HepG2 (cell line): ENCODE data around the gene CLDN19. TPM values are rescaled to one million over a fixed set of nuclear protein-coding genes. Genes with fewer than 3 reads are reported as not detected.

ENCODE experiments used
- DMAP1 ChIP-seq: IDR thresholded peaks from 2 replicates; pipeline ENCODE4 v1.6.1; 2016
- FLYWCH1 ChIP-seq: sonication (generic); formaldehyde crosslinking; IDR thresholded peaks from 2 replicates; pipeline ENCODE4 v1.8.1; 2023; ENCODE audit warnings: mild to moderate bottlenecking, missing genetic modification reagents
- FOXA3 ChIP-seq: IDR thresholded peaks from 2 replicates; pipeline ENCODE4 v1.6.1; 2016; ENCODE audit warnings: missing genetic modification reagents, missing compliant biosample characterization
- HNRNPH1 ChIP-seq: fragments of 200-400 bp; formaldehyde crosslinking; optimal IDR thresholded peaks from 2 replicates; pipeline ENCODE3; 2017; ENCODE audit warnings: mild to moderate bottlenecking, low read depth, low read length
- HOXA5 ChIP-seq: sonication (generic); formaldehyde crosslinking; IDR thresholded peaks from 2 replicates; pipeline ENCODE4 v1.4.0; 2020; ENCODE audit warnings: missing genetic modification reagents
- KLF15 ChIP-seq: sonication (generic); formaldehyde crosslinking; IDR thresholded peaks from 2 replicates; pipeline ENCODE4 v1.8.1; 2023; ENCODE audit warnings: borderline replicate concordance, mild to moderate bottlenecking, inconsistent platforms, missing genetic modification reagents, mixed read lengths
- NFE2 ChIP-seq: sonication (generic); formaldehyde crosslinking; IDR thresholded peaks from 2 replicates; pipeline ENCODE4 v1.4.0; 2020; ENCODE audit warnings: missing genetic modification reagents
- ZBTB42 ChIP-seq: sonication (generic); formaldehyde crosslinking; IDR thresholded peaks from 2 replicates; pipeline ENCODE4 v1.5.0; 2020; ENCODE audit warnings: mild to moderate bottlenecking, missing genetic modification reagents
- ZMYM4 ChIP-seq: sonication (generic); formaldehyde crosslinking; IDR thresholded peaks from 2 replicates; pipeline ENCODE4 v1.8.1; 2023; ENCODE audit warnings: mild to moderate bottlenecking, missing genetic modification reagents
- ZNF224 ChIP-seq: sonication (generic); formaldehyde crosslinking; IDR thresholded peaks from 2 replicates; pipeline ENCODE4 v1.5.0; 2020; ENCODE audit warnings: mild to moderate bottlenecking, missing genetic modification reagents
- ZNF530 ChIP-seq: sonication (generic); formaldehyde crosslinking; IDR thresholded peaks from 2 replicates; pipeline ENCODE4 v1.5.0; 2020; ENCODE audit warnings: low read depth, mild to moderate bottlenecking, missing genetic modification reagents
- ZNF747 ChIP-seq: sonication (generic); formaldehyde crosslinking; IDR thresholded peaks from 2 replicates; pipeline ENCODE4 v1.8.1; 2023; ENCODE audit warnings: missing genetic modification reagents, mild to moderate bottlenecking, borderline replicate concordance
- polyA plus RNA-seq, 8 experiments: library from polyadenylated mRNA; depleted of rRNA in 3 of 8; stranded (reverse) in 7 of 8; unstranded in 1 of 8; fragments of >200 nt; fragmentation: Illumina TruSeq in 4 of 8; extraction: Trizol in 4 of 8; gene quantifications; 2 replicates each; pipeline versions ENCODE4 v1.2.1 to v1.2.3, GENCODE V29; 2011 to 2016; ENCODE audit warnings: low read depth in 4 of 8, missing spikeins in 1 of 8, mixed read lengths in 1 of 8; ENCODE audit not compliant: insufficient read depth in 1 of 8
- total RNA-seq, 5 experiments: library from RNA; depleted of rRNA; stranded (reverse); fragments of >200 nt; fragmentation: Illumina TruSeq; extraction: Trizol; gene quantifications; 2 replicates each; pipeline ENCODE4 v1.2.3, GENCODE V29; 2016; ENCODE audit warnings: low read depth in 1 of 5
- TF ChIP-seq, protein P1 (sequence below): sonication (generic); formaldehyde crosslinking; IDR thresholded peaks from 2 replicates; pipeline ENCODE4 v1.8.0; 2022; ENCODE audit warnings: low read depth, missing genetic modification reagents
- TF ChIP-seq, protein P2 (sequence below), 2 experiments: sonication (generic) in 1 of 2; formaldehyde crosslinking in 1 of 2; IDR thresholded peaks; 2 replicates each; pipeline versions ENCODE4 v1.5.1 to v1.6.1; 2011 to 2020; ENCODE audit warnings: borderline replicate concordance in 1 of 2, low read depth in 1 of 2, low read length in 1 of 2, mild to moderate bottlenecking in 1 of 2, missing genetic modification reagents in 1 of 2, moderate library complexity in 1 of 2
- TF ChIP-seq, protein P3 (sequence below): sonication (generic); formaldehyde crosslinking; IDR thresholded peaks from 2 replicates; pipeline ENCODE4 v1.4.0; 2020; ENCODE audit warnings: missing genetic modification reagents
- TF ChIP-seq, protein P4 (sequence below): sonication (generic); formaldehyde crosslinking; IDR thresholded peaks from 2 replicates; pipeline ENCODE4 v1.5.1; 2020; ENCODE audit warnings: mild to moderate bottlenecking, missing genetic modification reagents, borderline replicate concordance

Gene CLDN19
- total and polyA plus RNA-seq, 2 of the 13 experiments (the other 11 are each of a cell fraction or from before 2014, with no cell fraction given), result 5.0 to 7.6 TPM

DNA sequence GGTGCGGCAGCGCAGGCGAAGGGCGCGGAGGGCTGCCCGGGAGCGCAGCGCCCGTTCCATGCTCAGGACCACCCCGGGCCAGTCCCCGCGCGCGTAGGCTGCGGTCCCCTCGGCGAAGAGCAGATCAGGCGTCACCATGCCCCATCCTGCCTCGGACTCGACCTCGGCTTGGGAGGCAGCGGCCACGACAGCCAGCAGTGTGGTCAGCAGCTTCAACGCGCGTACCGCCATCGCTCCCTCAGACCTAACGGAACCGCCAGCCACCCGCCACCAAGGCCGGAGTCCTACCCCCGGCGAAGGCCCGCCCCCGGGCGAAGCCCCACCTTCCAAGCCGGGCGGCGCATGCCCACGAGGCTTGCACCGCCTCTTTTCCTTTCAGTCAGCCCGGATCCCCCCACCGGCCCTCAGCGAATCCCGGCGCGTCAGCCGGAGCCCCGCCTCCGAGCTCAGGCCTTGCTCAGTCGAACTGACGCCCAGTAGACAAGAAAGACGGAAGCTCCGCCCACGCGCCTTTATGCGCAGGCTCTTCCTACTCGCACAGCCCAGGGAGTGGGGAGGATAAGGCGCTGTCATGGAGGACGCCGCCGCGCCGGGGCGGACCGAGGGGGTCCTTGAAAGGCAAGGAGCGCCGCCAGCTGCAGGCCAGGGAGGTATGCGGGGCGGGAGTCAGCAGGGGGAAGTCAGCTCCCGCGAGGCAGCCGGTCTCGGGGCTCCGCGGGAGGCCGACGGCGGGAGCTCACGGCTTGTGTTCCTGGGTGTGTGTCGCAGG lies 26.9 kb upstream of the CLDN19 start, which contains the start of the genes C1orf50 and P3H1 (continued):
- no peak for TF ChIP-seq FLYWCH1 (CRISPR knock-in tag)
- TF ChIP-seq, protein P1, sequence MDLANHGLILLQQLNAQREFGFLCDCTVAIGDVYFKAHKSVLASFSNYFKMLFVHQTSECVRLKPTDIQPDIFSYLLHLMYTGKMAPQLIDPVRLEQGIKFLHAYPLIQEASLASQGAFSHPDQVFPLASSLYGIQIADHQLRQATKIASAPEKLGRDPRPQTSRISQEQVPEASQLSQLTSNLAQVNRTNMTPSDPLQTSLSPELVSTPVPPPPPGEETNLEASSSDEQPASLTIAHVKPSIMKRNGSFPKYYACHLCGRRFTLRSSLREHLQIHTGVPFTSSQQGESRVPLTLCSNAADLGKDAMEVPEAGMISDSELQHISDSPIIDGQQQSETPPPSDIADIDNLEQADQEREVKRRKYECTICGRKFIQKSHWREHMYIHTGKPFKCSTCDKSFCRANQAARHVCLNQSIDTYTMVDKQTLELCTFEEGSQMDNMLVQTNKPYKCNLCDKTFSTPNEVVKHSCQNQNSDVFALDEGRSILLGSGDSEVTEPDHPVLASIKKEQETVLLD, result no peak
- TF ChIP-seq HNRNPH1, result no peak
- peak; percentile 31; the same call in 1 of the 2 replicates for TF ChIP-seq FOXA3 (CRISPR knock-in tag)
- TF ChIP-seq NFE2 (CRISPR knock-in tag), result no peak
- peak; percentile 85; the same call in 1 of the 2 replicates for TF ChIP-seq ZBTB42 (CRISPR knock-in tag)
- TF ChIP-seq, protein P2, sequence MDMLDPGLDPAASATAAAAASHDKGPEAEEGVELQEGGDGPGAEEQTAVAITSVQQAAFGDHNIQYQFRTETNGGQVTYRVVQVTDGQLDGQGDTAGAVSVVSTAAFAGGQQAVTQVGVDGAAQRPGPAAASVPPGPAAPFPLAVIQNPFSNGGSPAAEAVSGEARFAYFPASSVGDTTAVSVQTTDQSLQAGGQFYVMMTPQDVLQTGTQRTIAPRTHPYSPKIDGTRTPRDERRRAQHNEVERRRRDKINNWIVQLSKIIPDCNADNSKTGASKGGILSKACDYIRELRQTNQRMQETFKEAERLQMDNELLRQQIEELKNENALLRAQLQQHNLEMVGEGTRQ (IDR thresholded peaks at IDR 0.05; ENCODE audit: low read depth, low read length), result no peak
- TF ChIP-seq, protein P2 (CRISPR knock-in tag; IDR thresholded peaks at IDR 0.05; ENCODE audit: borderline replicate concordance), result no peak
- no peak for TF ChIP-seq KLF15 (CRISPR knock-in tag)
- no peak; the same call in 1 of the 2 replicates for TF ChIP-seq ZNF747 (CRISPR knock-in tag)
- peak; percentile 50; the same call in 1 of the 2 replicates for TF ChIP-seq HOXA5 (CRISPR knock-in tag)
- TF ChIP-seq, protein P3, sequence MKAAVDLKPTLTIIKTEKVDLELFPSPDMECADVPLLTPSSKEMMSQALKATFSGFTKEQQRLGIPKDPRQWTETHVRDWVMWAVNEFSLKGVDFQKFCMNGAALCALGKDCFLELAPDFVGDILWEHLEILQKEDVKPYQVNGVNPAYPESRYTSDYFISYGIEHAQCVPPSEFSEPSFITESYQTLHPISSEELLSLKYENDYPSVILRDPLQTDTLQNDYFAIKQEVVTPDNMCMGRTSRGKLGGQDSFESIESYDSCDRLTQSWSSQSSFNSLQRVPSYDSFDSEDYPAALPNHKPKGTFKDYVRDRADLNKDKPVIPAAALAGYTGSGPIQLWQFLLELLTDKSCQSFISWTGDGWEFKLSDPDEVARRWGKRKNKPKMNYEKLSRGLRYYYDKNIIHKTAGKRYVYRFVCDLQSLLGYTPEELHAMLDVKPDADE (CRISPR knock-in tag), result peak; percentile 41; the same call in 1 of the 2 replicates
- TF ChIP-seq, protein P4, sequence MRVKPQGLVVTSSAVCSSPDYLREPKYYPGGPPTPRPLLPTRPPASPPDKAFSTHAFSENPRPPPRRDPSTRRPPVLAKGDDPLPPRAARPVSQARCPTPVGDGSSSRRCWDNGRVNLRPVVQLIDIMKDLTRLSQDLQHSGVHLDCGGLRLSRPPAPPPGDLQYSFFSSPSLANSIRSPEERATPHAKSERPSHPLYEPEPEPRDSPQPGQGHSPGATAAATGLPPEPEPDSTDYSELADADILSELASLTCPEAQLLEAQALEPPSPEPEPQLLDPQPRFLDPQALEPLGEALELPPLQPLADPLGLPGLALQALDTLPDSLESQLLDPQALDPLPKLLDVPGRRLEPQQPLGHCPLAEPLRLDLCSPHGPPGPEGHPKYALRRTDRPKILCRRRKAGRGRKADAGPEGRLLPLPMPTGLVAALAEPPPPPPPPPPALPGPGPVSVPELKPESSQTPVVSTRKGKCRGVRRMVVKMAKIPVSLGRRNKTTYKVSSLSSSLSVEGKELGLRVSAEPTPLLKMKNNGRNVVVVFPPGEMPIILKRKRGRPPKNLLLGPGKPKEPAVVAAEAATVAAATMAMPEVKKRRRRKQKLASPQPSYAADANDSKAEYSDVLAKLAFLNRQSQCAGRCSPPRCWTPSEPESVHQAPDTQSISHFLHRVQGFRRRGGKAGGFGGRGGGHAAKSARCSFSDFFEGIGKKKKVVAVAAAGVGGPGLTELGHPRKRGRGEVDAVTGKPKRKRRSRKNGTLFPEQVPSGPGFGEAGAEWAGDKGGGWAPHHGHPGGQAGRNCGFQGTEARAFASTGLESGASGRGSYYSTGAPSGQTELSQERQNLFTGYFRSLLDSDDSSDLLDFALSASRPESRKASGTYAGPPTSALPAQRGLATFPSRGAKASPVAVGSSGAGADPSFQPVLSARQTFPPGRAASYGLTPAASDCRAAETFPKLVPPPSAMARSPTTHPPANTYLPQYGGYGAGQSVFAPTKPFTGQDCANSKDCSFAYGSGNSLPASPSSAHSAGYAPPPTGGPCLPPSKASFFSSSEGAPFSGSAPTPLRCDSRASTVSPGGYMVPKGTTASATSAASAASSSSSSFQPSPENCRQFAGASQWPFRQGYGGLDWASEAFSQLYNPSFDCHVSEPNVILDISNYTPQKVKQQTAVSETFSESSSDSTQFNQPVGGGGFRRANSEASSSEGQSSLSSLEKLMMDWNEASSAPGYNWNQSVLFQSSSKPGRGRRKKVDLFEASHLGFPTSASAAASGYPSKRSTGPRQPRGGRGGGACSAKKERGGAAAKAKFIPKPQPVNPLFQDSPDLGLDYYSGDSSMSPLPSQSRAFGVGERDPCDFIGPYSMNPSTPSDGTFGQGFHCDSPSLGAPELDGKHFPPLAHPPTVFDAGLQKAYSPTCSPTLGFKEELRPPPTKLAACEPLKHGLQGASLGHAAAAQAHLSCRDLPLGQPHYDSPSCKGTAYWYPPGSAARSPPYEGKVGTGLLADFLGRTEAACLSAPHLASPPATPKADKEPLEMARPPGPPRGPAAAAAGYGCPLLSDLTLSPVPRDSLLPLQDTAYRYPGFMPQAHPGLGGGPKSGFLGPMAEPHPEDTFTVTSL, result no peak
- peak; percentile 81 for TF ChIP-seq ZMYM4 (CRISPR knock-in tag)
- TF ChIP-seq ZNF530, result no peak
- no peak for TF ChIP-seq ZNF224 (CRISPR knock-in tag)
- TF ChIP-seq DMAP1, result peak; percentile 68; the same call in 1 of the 2 replicates
